Neural cell (in vitro differentiated cells): ENCODE measurements around the gene RPL36A. TPM values are rescaled to one million over a fixed set of nuclear protein-coding genes. Genes with fewer than 3 reads are reported as not detected.

ENCODE experiments used
- H2AFZ ChIP-seq: fragments of 200-600, 300-800 bp; sonication (generic), shearing (Covaris generic); 2 replicates; pipeline ENCODE4 v1.6.0; 2014; ENCODE audit warnings: low read depth, mild to moderate bottlenecking, antibody characterized with exemption, low read length, moderate library complexity
- H3F3A ChIP-seq: fragments of 200-600 bp; shearing (Covaris generic); 2 replicates; pipeline ENCODE4 v1.6.1; 2016; ENCODE audit warnings: mild to moderate bottlenecking, moderate library complexity, mixed read lengths, antibody characterized with exemption, low read length; ENCODE audit not compliant: insufficient read depth, poor library complexity, severe bottlenecking
- H3K27ac ChIP-seq: fragments of 200-600, 300-800 bp; sonication (generic), shearing (Covaris generic); 2 replicates; pipeline ENCODE4 v1.5.1; 2014; ENCODE audit warnings: mild to moderate bottlenecking, low read length, moderate library complexity
- H3K27me3 ChIP-seq: fragments of 300-800, 200-600 bp; sonication (generic), shearing (Covaris generic); 2 replicates; pipeline ENCODE4 v1.6.0; 2014; ENCODE audit warnings: mild to moderate bottlenecking, low read depth, low read length, moderate library complexity; ENCODE audit not compliant: insufficient read depth
- H3K36me3 ChIP-seq: fragments of 300-800, 200-600 bp; sonication (generic), shearing (Covaris generic); 2 replicates; pipeline ENCODE4 v1.5.1; 2014; ENCODE audit warnings: mild to moderate bottlenecking, antibody characterized with exemption, low read length, moderate library complexity; ENCODE audit not compliant: insufficient read depth
- H3K4me2 ChIP-seq: fragments of 300-800, 200-600 bp; sonication (generic), shearing (Covaris generic); 2 replicates; pipeline ENCODE4 v1.6.0; 2014; ENCODE audit warnings: mild to moderate bottlenecking, low read length
- H3K4me3 ChIP-seq: fragments of 300-800, 200-600 bp; sonication (generic), shearing (Covaris generic); 2 replicates; pipeline ENCODE4 v1.5.1; 2014; ENCODE audit warnings: mild to moderate bottlenecking, low read length, moderate library complexity
- H3K79me2 ChIP-seq: fragments of 200-600 bp; shearing (Covaris generic); replicated peaks from 2 replicates; pipeline ENCODE4 v1.6.0; 2014; ENCODE audit warnings: mild to moderate bottlenecking, low read length, moderate library complexity; ENCODE audit not compliant: insufficient read depth
- H3K9ac ChIP-seq: fragments of 300-800, 200-600 bp; sonication (generic), shearing (Covaris generic); 2 replicates; pipeline ENCODE4 v1.6.1; 2016; ENCODE audit warnings: mild to moderate bottlenecking, low read length, mixed read lengths
- H3K9me2 ChIP-seq: fragments of 200-600 bp; shearing (Covaris generic); 2 replicates; pipeline ENCODE4 v1.6.1; 2016; ENCODE audit warnings: mild to moderate bottlenecking, low read length, mixed read lengths; ENCODE audit not compliant: insufficient read depth
- H3K9me3 ChIP-seq: fragments of 200-600, 300-800 bp; sonication (generic), shearing (Covaris generic); 2 replicates; pipeline ENCODE4 v1.6.1; 2016; ENCODE audit warnings: mild to moderate bottlenecking, mixed run types, low read length, moderate library complexity, mixed read lengths
- H4K20me1 ChIP-seq: fragments of 200-600 bp; shearing (Covaris generic); 2 replicates; pipeline ENCODE4 v1.6.1; 2016; ENCODE audit warnings: mild to moderate bottlenecking, mixed run types; ENCODE audit not compliant: insufficient read depth
- CTCF ChIP-seq: fragments of 450-650 bp; IDR thresholded peaks from 2 replicates; pipeline ENCODE4 v1.5.1; 2014; ENCODE audit warnings: antibody characterized with exemption, mild to moderate bottlenecking, moderate library complexity; ENCODE audit not compliant: poor library complexity, severe bottlenecking
- EP300 ChIP-seq: fragments of 450-650 bp; conservative IDR thresholded peaks from 2 replicates; pipeline ENCODE4 v1.6.1; 2014; ENCODE audit warnings: antibody characterized with exemption, mild to moderate bottlenecking, moderate library complexity; ENCODE audit not compliant: poor library complexity, severe bottlenecking
- EZH2 ChIP-seq: fragments of 200-600, 300-800 bp; shearing (Covaris generic), sonication (generic); IDR thresholded peaks from 2 replicates; pipeline ENCODE4 v1.6.1; 2014; ENCODE audit warnings: antibody characterized with exemption, low read length, borderline replicate concordance, mild to moderate bottlenecking; ENCODE audit not compliant: insufficient read depth, poor library complexity, severe bottlenecking
- MXI1 ChIP-seq: fragments of 450-650 bp; conservative IDR thresholded peaks from 2 replicates; pipeline ENCODE4 v1.6.1; 2014; ENCODE audit warnings: antibody characterized with exemption, mild to moderate bottlenecking; ENCODE audit not compliant: poor library complexity, severe bottlenecking
- POLR2AphosphoS5 ChIP-seq: IDR thresholded peaks from 2 replicates; pipeline ENCODE4 v1.6.1; 2012
- RAD21 ChIP-seq: fragments of 450-650 bp; conservative IDR thresholded peaks from 2 replicates; pipeline ENCODE4 v1.6.1; 2014; ENCODE audit warnings: antibody characterized with exemption, mild to moderate bottlenecking, moderate library complexity
- SMC3 ChIP-seq: fragments of 450-650 bp; conservative IDR thresholded peaks from 2 replicates; pipeline ENCODE4 v1.6.1; 2014; ENCODE audit warnings: antibody characterized with exemption, mild to moderate bottlenecking, moderate library complexity; ENCODE audit not compliant: poor library complexity
- TAF1 ChIP-seq: IDR thresholded peaks from 2 replicates; pipeline ENCODE4 v1.6.1; 2012; ENCODE audit warnings: low read depth
- polyA plus RNA-seq: library from polyadenylated mRNA; depleted of rRNA; stranded (reverse); fragments of >200 nt; gene quantifications from 2 replicates; pipeline ENCODE4 v1.2.3, GENCODE V29; 2014
- TF ChIP-seq, protein P1 (sequence below): IDR thresholded peaks from 2 replicates; pipeline ENCODE4 v1.6.1; 2012; ENCODE audit warnings: borderline replicate concordance

RPL36A gene
- polyA plus RNA-seq, 1 donor from 2014 or later, result 1,978 TPM

- Histone ChIP-seq H3K4me3 (no peak overlapping the region), H2AFZ (no peak overlapping the region), H3K4me2 (no peak overlapping the region), H3K36me3 (no peaks in the 10 kb centered on the region), H3K79me2 (no peaks in the 10 kb centered on the region), H4K20me1 (no peaks in the 10 kb centered on the region), H3F3A (no peaks in the 10 kb centered on the region), H3K9me2 (no peaks in the 10 kb centered on the region), H3K27ac (no peak overlapping the region), H3K27me3 (no peaks in the 10 kb centered on the region), H3K9me3 (no peaks in the 10 kb centered on the region), H3K9ac (no peak overlapping the region)
- TF ChIP-seq RAD21 (no peak), CTCF (no peak), POLR2AphosphoS5 (no peak), SMC3 (no peak), EZH2 (no peak), EP300 (no peak), MXI1 (no peak), TAF1 (no peak)
- TF ChIP-seq, protein P1, sequence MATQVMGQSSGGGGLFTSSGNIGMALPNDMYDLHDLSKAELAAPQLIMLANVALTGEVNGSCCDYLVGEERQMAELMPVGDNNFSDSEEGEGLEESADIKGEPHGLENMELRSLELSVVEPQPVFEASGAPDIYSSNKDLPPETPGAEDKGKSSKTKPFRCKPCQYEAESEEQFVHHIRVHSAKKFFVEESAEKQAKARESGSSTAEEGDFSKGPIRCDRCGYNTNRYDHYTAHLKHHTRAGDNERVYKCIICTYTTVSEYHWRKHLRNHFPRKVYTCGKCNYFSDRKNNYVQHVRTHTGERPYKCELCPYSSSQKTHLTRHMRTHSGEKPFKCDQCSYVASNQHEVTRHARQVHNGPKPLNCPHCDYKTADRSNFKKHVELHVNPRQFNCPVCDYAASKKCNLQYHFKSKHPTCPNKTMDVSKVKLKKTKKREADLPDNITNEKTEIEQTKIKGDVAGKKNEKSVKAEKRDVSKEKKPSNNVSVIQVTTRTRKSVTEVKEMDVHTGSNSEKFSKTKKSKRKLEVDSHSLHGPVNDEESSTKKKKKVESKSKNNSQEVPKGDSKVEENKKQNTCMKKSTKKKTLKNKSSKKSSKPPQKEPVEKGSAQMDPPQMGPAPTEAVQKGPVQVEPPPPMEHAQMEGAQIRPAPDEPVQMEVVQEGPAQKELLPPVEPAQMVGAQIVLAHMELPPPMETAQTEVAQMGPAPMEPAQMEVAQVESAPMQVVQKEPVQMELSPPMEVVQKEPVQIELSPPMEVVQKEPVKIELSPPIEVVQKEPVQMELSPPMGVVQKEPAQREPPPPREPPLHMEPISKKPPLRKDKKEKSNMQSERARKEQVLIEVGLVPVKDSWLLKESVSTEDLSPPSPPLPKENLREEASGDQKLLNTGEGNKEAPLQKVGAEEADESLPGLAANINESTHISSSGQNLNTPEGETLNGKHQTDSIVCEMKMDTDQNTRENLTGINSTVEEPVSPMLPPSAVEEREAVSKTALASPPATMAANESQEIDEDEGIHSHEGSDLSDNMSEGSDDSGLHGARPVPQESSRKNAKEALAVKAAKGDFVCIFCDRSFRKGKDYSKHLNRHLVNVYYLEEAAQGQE, result no peak
Observed at GRCh38 chrX:101377547-101377946, 13.3 kb upstream of the RPL36A start.

- no peak overlapping the region for H2AFZ ChIP-seq
Observed at GRCh38 chrX:101383679-101384205, 7.1 kb upstream of the RPL36A start.

More at GRCh38 chrX:101383679-101384205, 7.1 kb upstream of the RPL36A start:
- Histone ChIP-seq H3K36me3 (no peaks in the 10 kb centered on the region), H3K4me2 (no peak overlapping the region), H3K4me3 (no peak overlapping the region), H3K27ac (no peak overlapping the region), H3K9ac (no peak overlapping the region), H4K20me1 (no peaks in the 10 kb centered on the region), H3K9me2 (no peaks in the 10 kb centered on the region), H3K27me3 (no peaks in the 10 kb centered on the region), H3K79me2 (no peaks in the 10 kb centered on the region), H3F3A (no peaks in the 10 kb centered on the region), H3K9me3 (no peaks in the 10 kb centered on the region)
- TF ChIP-seq MXI1, result no peak
- TF ChIP-seq POLR2AphosphoS5, result no peak
